Trophoblast cell (in vitro differentiated cells and primary cell): ENCODE measurements around the gene ARHGAP45. TPM values are rescaled to one million over a fixed set of nuclear protein-coding genes. Genes with fewer than 3 reads are reported as not detected.

Experiments
- DNase-seq, 2 donors: peaks; one replicate each; pipeline ENCODE4 v3.0.0-alpha.2; 2016
- H2AFZ ChIP-seq: 2 replicates; pipeline ENCODE4 v1.6.1; 2013; ENCODE audit warnings: low read length, moderate library complexity, mild to moderate bottlenecking; ENCODE audit not compliant: insufficient read depth, poor library complexity
- H2AK5ac ChIP-seq: 2 replicates; pipeline ENCODE4 v1.6.1; 2013; ENCODE audit warnings: mild to moderate bottlenecking, low read length
- H2BK120ac ChIP-seq: 2 replicates; pipeline ENCODE4 v1.6.1; 2013; ENCODE audit warnings: low read length, mild to moderate bottlenecking, moderate library complexity; ENCODE audit not compliant: insufficient read depth, poor library complexity
- H2BK12ac ChIP-seq: 2 replicates; pipeline ENCODE4 v1.6.1; 2013; ENCODE audit warnings: mild to moderate bottlenecking, low read length, moderate library complexity
- H2BK5ac ChIP-seq: 2 replicates; pipeline ENCODE4 v1.6.1; 2013; ENCODE audit warnings: low read length, low read depth, moderate library complexity, mild to moderate bottlenecking; ENCODE audit not compliant: poor library complexity
- H3K14ac ChIP-seq: 2 replicates; pipeline ENCODE4 v1.6.1; 2013; ENCODE audit warnings: mild to moderate bottlenecking, low read length
- H3K18ac ChIP-seq: 2 replicates; pipeline ENCODE4 v1.6.1; 2013; ENCODE audit warnings: mild to moderate bottlenecking, low read length
- H3K23ac ChIP-seq: 2 replicates; pipeline ENCODE4 v1.6.1; 2013; ENCODE audit warnings: low read length
- H3K27ac ChIP-seq: 2 replicates; pipeline ENCODE4 v1.5.1; 2013; ENCODE audit warnings: low read depth, mild to moderate bottlenecking, inconsistent platforms, low read length, moderate library complexity
- H3K27me3 ChIP-seq: 2 replicates; pipeline ENCODE4 v1.6.1; 2013; ENCODE audit warnings: inconsistent platforms, mild to moderate bottlenecking, low read length, moderate library complexity; ENCODE audit not compliant: insufficient read depth
- H3K36me3 ChIP-seq, 2 experiments: 1 replicate in 1 of 2; 2 replicates in 1 of 2; pipeline ENCODE4 v1.6.1; 2013; ENCODE audit warnings: low read length in 2 of 2, mild to moderate bottlenecking in 2 of 2, moderate library complexity in 1 of 2; ENCODE audit not compliant: insufficient read depth in 2 of 2, control insufficient read depth in 1 of 2
- H3K4ac ChIP-seq: 2 replicates; pipeline ENCODE4 v1.6.1; 2013; ENCODE audit warnings: low read depth, mild to moderate bottlenecking, low read length, moderate library complexity
- H3K4me1 ChIP-seq, 2 experiments: 1 replicate in 1 of 2; 2 replicates in 1 of 2; pipeline ENCODE4 v1.6.1; 2013; ENCODE audit warnings: low read length in 2 of 2, mild to moderate bottlenecking in 2 of 2, moderate library complexity in 1 of 2; ENCODE audit not compliant: insufficient read depth in 2 of 2, control insufficient read depth in 1 of 2
- H3K4me2 ChIP-seq: 2 replicates; pipeline ENCODE4 v1.6.1; 2013; ENCODE audit warnings: inconsistent platforms, mild to moderate bottlenecking, low read length, moderate library complexity
- H3K4me3 ChIP-seq: 2 replicates; pipeline ENCODE4 v1.5.1; 2013; ENCODE audit warnings: mild to moderate bottlenecking, low read depth, low read length, inconsistent platforms
- H3K79me1 ChIP-seq: one replicate; pipeline ENCODE4 v1.6.1; 2013; ENCODE audit warnings: low read length
- H3K79me2 ChIP-seq: 2 replicates; pipeline ENCODE4 v1.6.1; 2013; ENCODE audit warnings: low read length, mild to moderate bottlenecking; ENCODE audit not compliant: control insufficient read depth, insufficient read depth, poor library complexity
- H3K9ac ChIP-seq: 2 replicates; pipeline ENCODE4 v1.6.1; 2013; ENCODE audit warnings: mild to moderate bottlenecking, low read length
- H3K9me3 ChIP-seq: 2 replicates; pipeline ENCODE4 v1.6.1; 2013; ENCODE audit warnings: low read depth, mild to moderate bottlenecking, control low read depth, inconsistent platforms, low read length; ENCODE audit not compliant: insufficient read depth
- H4K12ac ChIP-seq: 2 replicates; pipeline ENCODE4 v1.6.1; 2013; ENCODE audit warnings: low read depth, mild to moderate bottlenecking, low read length, moderate library complexity
- H4K8ac ChIP-seq: 2 replicates; pipeline ENCODE4 v1.6.1; 2013; ENCODE audit warnings: low read depth, mild to moderate bottlenecking, low read length, moderate library complexity
- H4K91ac ChIP-seq: one replicate; pipeline ENCODE4 v1.6.1; 2013; ENCODE audit warnings: low read depth, mild to moderate bottlenecking, low read length, moderate library complexity
- WGBS: extraction: QIAGEN DNeasy Blood & Tissue Kit; methylation state at CpG from one replicate; pipeline ENCODE4 v1.1.7; 2013; ENCODE audit warnings: missing lambda C conversion rate; ENCODE audit not compliant: insufficient read length, insufficient coverage; ENCODE audit errors: extremely low coverage; 5-methylcytosine and 5-hydroxymethylcytosine counted together
- polyA plus RNA-seq: library from polyadenylated mRNA; stranded (reverse); fragments of 200-250 nt; gene quantifications from 2 replicates; pipeline ENCODE4 v1.2.3, GENCODE V29; 2013

Gene ARHGAP45
- polyA plus RNA-seq: 13.6 and 14.5 TPM in 2 replicates

- Histone ChIP-seq H2BK12ac (peak within 1 kb of the TSS; percentile 76), H3K9me3 (peaks cover 15% of the 10 kb centered on the region), H3K79me2 (no peaks in the 10 kb centered on the region), H3K4me3 (peak within 1 kb of the TSS; percentile 60), H2BK5ac (peak within 1 kb of the TSS; percentile 65), H4K91ac (peak within 1 kb of the TSS; percentile 84), H3K27me3 (peaks cover 11% of the 10 kb centered on the region), H2AK5ac (peak within 1 kb of the TSS; percentile 6), H4K12ac (peak within 1 kb of the TSS; percentile 32), H3K14ac (peak within 1 kb of the TSS; percentile 92), H4K8ac (peak within 1 kb of the TSS; percentile 77), H2BK120ac (peak within 1 kb of the TSS; percentile 89), H2AFZ (peak within 1 kb of the TSS; percentile 82), H3K4me1 (peaks cover 34 to 36% of the 10 kb centered on the region in 2 experiments), H3K27ac (peak within 1 kb of the TSS; percentile 87), H3K18ac (peak within 1 kb of the TSS; percentile 67), H3K4ac (peak within 1 kb of the TSS; percentile 87), H3K9ac (no peak within 1 kb of the TSS), H3K4me2 (peak within 1 kb of the TSS; percentile 60), H3K36me3 (no peaks in the 10 kb centered on the region), H3K79me1 (peaks cover 18% of the 10 kb centered on the region), H3K23ac (no peak within 1 kb of the TSS)
- no CpG with 5 or more reads among the region's 61 CpGs for WGBS
- DNase-seq: peak in 1 of 2 donors; percentile 51
Measured at GRCh38 chr19:1066748-1067340, at the start of gene ARHGAP45. TSS of gene ARHGAP45 (plus strand) at chr19:1067167. CDS start at chr19:1067406, 239 bp downstream.

- peaks cover 48% of the 10 kb centered on the region for H3K79me2 ChIP-seq
- DNase-seq: no peak
- H3K27ac ChIP-seq: no peak overlapping the region
- H4K8ac ChIP-seq: no peak overlapping the region
- no peaks in the 10 kb centered on the region for H3K9me3 ChIP-seq
- no peak overlapping the region for H3K9ac ChIP-seq
- H2BK5ac ChIP-seq: no peak overlapping the region
- H3K4me1 ChIP-seq: peaks cover 28 to 41% of the 10 kb centered on the region in 2 experiments
- no peak overlapping the region for H2AK5ac ChIP-seq
- H2BK120ac ChIP-seq: no peak overlapping the region
- H3K27me3 ChIP-seq: no peaks in the 10 kb centered on the region
- H2AFZ ChIP-seq: peak overlapping the region; percentile 8
- no peak overlapping the region for H4K12ac ChIP-seq
- H3K14ac ChIP-seq: no peak overlapping the region
- H2BK12ac ChIP-seq: no peak overlapping the region
- H3K4ac ChIP-seq: peak overlapping the region; percentile 44
- no peak overlapping the region for H3K18ac ChIP-seq
- peaks cover 22 to 39% of the 10 kb centered on the region in 2 experiments for H3K36me3 ChIP-seq
- H3K4me3 ChIP-seq: no peak overlapping the region
- H3K79me1 ChIP-seq: peaks cover 9% of the 10 kb centered on the region
- WGBS: no CpG with 5 or more reads among the region's 9 CpGs
- no peak overlapping the region for H4K91ac ChIP-seq
- H3K23ac ChIP-seq: no peak overlapping the region
- H3K4me2 ChIP-seq: no peak overlapping the region
Measured at GRCh38 chr19:1017906-1018305, 49.1 kb upstream of the ARHGAP45 start.

- Histone ChIP-seq H2AK5ac (no peak overlapping the region), H2BK120ac (no peak overlapping the region), H3K4me1 (peaks cover 28 to 41% of the 10 kb centered on the region in 2 experiments), H4K91ac (no peak overlapping the region), H3K27ac (no peak overlapping the region), H3K79me2 (peaks cover 48% of the 10 kb centered on the region), H3K4me3 (no peak overlapping the region), H4K8ac (no peak overlapping the region), H3K9ac (no peak overlapping the region), H3K27me3 (no peaks in the 10 kb centered on the region), H3K4ac (peak overlapping the region; percentile 44), H3K36me3 (peaks cover 17 to 34% of the 10 kb centered on the region in 2 experiments), H4K12ac (no peak overlapping the region), H3K23ac (no peak overlapping the region), H3K4me2 (no peak overlapping the region), H3K79me1 (peaks cover 9% of the 10 kb centered on the region), H3K9me3 (no peaks in the 10 kb centered on the region), H2BK12ac (no peak overlapping the region), H3K14ac (no peak overlapping the region), H2AFZ (no peak overlapping the region), H2BK5ac (no peak overlapping the region), H3K18ac (no peak overlapping the region)
- DNase-seq: no peak
- WGBS: no CpG with 5 or more reads among the region's 5 CpGs
Measured at GRCh38 chr19:1018393-1018792, 48.6 kb upstream of the ARHGAP45 start.

GRCh38 chr19:1018932-1019615 lies 47.9 kb upstream of the ARHGAP45 start:
- Histone ChIP-seq H3K79me2 (peaks cover 48% of the 10 kb centered on the region), H3K4me2 (peak overlapping the region; percentile 6), H2BK12ac (no peak overlapping the region), H3K23ac (no peak overlapping the region), H3K9ac (no peak overlapping the region), H2AFZ (no peak overlapping the region), H3K79me1 (peaks cover 9% of the 10 kb centered on the region), H3K36me3 (peaks cover 10 to 28% of the 10 kb centered on the region in 2 experiments), H3K9me3 (no peaks in the 10 kb centered on the region), H2BK5ac (no peak overlapping the region), H4K8ac (no peak overlapping the region), H2BK120ac (no peak overlapping the region), H3K18ac (no peak overlapping the region), H4K12ac (no peak overlapping the region), H3K4me3 (no peak overlapping the region), H3K27me3 (no peaks in the 10 kb centered on the region), H3K14ac (no peak overlapping the region), H3K27ac (no peak overlapping the region), H2AK5ac (no peak overlapping the region), H3K4me1 (peaks cover 28 to 41% of the 10 kb centered on the region in 2 experiments), H4K91ac (no peak overlapping the region), H3K4ac (peak overlapping the region; percentile 94)
- no peak for DNase-seq
- WGBS: no CpG with 5 or more reads among the region's 17 CpGs
